ENCODE measurements around the gene TMTC2.

TMTC2 gene

DNA sequence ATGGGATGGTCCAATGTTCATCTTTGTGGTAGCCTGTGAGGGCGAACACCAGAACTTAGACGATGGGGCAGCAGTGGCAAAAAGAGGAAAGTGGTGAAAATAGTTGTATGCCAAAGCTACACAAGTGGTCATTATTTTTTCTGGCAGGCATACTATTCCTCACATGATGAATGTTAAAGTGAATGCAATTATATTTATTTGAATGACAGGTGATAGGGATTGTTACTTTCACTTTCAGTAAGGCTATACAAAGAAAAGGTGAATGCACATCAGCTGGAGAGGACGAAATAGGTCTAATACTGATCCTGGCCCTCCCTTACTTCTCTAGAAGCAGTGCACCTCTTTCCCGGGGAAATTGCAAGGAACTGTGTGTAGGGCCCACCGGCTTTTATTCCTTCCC lies 470.1 kb downstream of the TMTC2 start:
- no peak overlapping the region for H3K4me3 ChIP-seq (ENCODE audit: low read length)
- TF ChIP-seq, protein P1, sequence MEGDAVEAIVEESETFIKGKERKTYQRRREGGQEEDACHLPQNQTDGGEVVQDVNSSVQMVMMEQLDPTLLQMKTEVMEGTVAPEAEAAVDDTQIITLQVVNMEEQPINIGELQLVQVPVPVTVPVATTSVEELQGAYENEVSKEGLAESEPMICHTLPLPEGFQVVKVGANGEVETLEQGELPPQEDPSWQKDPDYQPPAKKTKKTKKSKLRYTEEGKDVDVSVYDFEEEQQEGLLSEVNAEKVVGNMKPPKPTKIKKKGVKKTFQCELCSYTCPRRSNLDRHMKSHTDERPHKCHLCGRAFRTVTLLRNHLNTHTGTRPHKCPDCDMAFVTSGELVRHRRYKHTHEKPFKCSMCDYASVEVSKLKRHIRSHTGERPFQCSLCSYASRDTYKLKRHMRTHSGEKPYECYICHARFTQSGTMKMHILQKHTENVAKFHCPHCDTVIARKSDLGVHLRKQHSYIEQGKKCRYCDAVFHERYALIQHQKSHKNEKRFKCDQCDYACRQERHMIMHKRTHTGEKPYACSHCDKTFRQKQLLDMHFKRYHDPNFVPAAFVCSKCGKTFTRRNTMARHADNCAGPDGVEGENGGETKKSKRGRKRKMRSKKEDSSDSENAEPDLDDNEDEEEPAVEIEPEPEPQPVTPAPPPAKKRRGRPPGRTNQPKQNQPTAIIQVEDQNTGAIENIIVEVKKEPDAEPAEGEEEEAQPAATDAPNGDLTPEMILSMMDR (conservative IDR thresholded peaks at IDR 0.05; ENCODE audit: low read length): no peak
- DNase-seq (ENCODE audit: low read depth): no peak

DNA sequence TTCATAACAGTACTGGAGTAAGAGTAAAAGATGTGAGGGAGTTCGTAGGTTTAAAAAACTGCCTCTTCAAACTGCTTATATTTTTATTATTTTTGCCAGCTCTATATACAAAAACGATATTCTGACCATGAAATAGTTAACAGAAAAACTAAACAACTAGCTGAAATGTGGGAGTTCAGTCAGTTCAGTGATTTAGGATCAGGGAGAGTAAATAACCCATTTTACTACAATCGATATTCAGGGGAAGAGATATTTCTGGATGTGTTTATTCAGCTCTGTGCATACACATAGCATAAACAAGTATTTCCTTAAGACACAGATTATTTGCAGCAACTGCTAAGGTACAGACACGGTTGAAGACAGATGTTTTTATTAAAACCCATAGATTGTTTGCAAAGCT lies 470.9 kb downstream of the TMTC2 start:
- no peak for DNase-seq (ENCODE audit: low read depth)
- TF ChIP-seq, protein P1 (conservative IDR thresholded peaks at IDR 0.05; ENCODE audit: low read length): no peak
- H3K4me3 ChIP-seq (ENCODE audit: low read length): no peak overlapping the region

DNA sequence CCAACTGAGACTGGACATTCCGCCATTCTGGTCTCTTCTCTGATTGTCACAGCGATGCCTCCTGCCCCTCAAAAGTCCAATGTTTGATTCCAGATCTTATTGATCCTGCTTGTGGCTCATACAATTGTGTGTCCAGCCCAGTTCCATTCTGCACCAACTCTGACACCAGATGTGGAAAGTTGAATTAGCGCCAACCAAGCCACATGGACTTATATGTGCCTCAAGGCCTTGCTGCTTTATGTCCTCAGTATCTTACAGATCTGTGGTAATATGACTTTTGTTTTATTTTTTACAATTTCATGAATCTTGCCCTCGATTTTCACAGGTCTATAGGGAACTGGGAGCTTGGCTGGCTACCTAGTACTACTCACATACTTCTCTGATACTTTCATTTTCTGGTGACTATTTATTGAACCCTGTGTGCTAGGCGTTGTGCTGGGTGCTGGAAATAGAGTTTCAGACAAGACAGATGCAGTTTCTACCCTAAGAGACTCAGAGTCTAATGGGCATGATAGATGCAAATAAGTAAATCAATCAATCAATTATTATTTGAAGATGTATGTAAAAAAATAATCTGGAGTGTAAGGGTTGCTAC lies 472.0 kb downstream of the TMTC2 start:
- DNase-seq (ENCODE audit: low read depth): peak; percentile 3
- no peak overlapping the region for H3K4me3 ChIP-seq (ENCODE audit: low read length)
- TF ChIP-seq, protein P1 (conservative IDR thresholded peaks at IDR 0.05; ENCODE audit: low read length): no peak

DNA sequence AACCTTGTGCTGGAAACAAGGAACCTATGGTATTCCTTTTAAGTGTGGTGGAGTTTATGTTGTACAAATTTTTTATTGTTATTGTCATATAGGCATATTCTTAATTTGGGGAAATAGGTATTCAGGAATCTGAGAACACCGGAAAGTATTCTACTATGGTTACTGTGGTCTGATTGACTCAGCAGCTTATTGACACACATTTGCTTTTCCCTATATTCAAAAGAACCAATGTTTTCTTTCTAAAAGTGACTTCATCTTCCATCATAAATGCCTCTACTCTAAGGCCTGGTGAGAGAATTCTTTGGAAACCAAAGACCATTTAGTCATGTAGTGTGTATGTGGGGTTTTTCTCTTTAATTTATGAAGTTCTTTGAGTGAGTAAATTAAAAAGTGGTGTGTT lies 474.8 kb downstream of the TMTC2 start:
- DNase-seq (ENCODE audit: low read depth): peak; percentile 18
- no peak overlapping the region for H3K4me3 ChIP-seq (ENCODE audit: low read length)
- TF ChIP-seq, protein P1 (conservative IDR thresholded peaks at IDR 0.05; ENCODE audit: low read length): no peak

DNA sequence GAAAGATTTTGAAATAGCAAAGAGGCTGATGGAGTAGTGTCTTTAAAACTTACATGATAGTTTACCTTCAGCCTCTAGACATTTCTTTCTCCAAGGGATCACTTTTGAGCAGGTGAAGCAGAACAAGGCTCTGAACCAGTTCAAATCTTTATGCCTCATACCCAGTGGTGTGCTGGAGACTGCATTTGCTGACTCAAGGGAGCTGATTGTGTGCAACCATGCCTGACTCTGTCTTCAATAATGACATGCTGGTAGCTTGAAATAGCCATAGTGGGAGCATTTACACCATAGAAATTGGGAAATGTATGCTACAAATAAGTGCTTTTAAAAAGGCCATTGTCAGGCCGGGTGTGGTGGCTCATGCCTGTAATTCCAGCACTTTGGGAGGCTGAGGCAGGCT lies 482.0 kb downstream of the TMTC2 start:
- no peak for DNase-seq (ENCODE audit: low read depth)
- no peak overlapping the region for H3K4me3 ChIP-seq (ENCODE audit: low read length)
- TF ChIP-seq, protein P1 (conservative IDR thresholded peaks at IDR 0.05; ENCODE audit: low read length): no peak

DNA sequence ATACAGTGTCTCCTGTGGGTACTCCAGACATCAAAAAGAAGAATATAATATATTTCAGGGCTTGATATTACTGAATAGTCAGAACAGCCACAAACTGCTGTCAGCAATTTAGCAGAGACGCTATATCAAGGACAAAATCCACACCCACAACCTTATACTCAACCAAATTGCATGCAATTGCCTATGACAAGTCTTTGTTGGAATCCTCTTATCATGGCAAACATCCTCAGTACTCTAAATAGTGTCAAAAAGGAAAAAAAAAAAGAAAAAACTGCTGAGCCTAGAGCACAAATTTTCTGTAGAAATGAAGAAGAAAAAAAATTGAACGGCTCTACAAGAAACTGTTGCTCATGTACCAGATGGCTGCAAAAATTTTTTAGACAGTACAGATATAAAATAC lies 485.7 kb downstream of the TMTC2 start:
- TF ChIP-seq, protein P1 (conservative IDR thresholded peaks at IDR 0.05; ENCODE audit: low read length): no peak
- DNase-seq (ENCODE audit: low read depth): no peak
- no peak overlapping the region for H3K4me3 ChIP-seq (ENCODE audit: low read length)

DNA sequence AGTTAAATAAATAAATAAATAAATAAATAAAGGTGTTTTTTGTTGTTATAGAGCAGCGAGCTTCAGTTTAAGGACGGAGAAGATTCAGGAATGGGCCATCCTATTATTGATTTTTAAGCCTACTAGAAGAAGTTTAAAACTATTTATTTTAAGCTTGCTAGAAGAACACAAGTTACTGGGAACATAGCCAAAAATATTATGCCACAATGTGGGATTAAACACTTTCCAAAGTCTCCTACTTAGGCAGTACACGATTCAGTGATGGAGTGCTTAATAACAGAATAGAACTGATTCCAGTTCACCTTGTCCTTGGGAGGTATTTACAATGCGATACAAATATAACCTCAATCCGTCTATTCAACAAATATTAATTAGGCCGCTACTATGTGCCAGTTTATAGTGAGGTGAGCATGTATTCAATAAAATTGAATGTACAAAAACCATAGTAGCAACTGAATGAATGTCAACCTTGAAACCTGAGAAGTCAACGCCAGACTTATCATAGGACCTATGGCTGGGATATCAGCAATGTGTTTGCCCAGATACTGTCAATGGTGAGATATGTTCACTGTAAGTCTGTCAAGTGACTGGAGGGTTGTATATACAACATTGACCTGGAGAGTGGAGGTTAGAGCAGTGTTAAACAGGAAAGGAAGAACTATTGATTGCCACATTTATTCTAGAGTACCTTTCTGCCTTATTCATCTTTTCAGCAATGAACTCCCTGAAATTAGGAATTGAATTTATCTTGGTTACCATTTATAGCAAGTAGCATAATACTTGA lies 486.4 kb downstream of the TMTC2 start:
- DNase-seq (ENCODE audit: low read depth): no peak
- TF ChIP-seq, protein P1 (conservative IDR thresholded peaks at IDR 0.05; ENCODE audit: low read length): no peak
- H3K4me3 ChIP-seq (ENCODE audit: low read length): no peak overlapping the region
